HCT116 (cell line): ENCODE data around the gene FBXO34. TPM values are rescaled to one million over a fixed set of nuclear protein-coding genes. Genes with fewer than 3 reads are reported as not detected.

Source experiments
- ATAC-seq: fragments of 200-7000 bp; cut with Tn5 transposase; 2 replicates; pipeline ENCODE4 v1.9.1; 2020; ENCODE audit warnings: mild to moderate bottlenecking, moderate library complexity
- BruUV-seq: library from RNA; stranded (reverse); fragments of 400-500 nt; replicated peaks from 2 replicates; lab custom pipeline; 2021; lab: Mats Ljungman, UMichigan
- CTCF ChIA-PET: fragments of 300-600 bp; sonication (Branson Sonifier 250); formaldehyde crosslinking; loops from one replicate; lab custom pipeline; 2021; ENCODE audit warnings: antibody characterized with exemption; lab: Charles Lee
- POLR2A ChIA-PET: fragments of 300-600, 350-600 bp; sonication (Branson Sonifier 250); formaldehyde crosslinking; loops from one replicate; lab custom pipeline; 2021; ENCODE audit warnings: antibody characterized with exemption; lab: Charles Lee
- RAD21 ChIA-PET, 2 experiments: fragments of 300-600 bp; sonication (Branson Sonifier 250); formaldehyde crosslinking; loops; one replicate each; lab custom pipeline; 2023; ENCODE audit warnings: low total read pairs in 2 of 2; ENCODE audit not compliant: uncharacterized antibody in 2 of 2, unreplicated experiment in 2 of 2, low non-redundant PET in 1 of 2; lab: Charles Lee
- DNase-seq: peaks from one replicate; pipeline ENCODE4 v3.0.0-alpha.2; 2010; ENCODE audit warnings: low read depth, low spot score
- H2AFZ ChIP-seq: fragments of 200-600 bp; shearing (Covaris generic), sonication (generic); 2 replicates; pipeline ENCODE4 v1.6.1; 2017; ENCODE audit warnings: low read depth, mixed run types, mixed read lengths, antibody characterized with exemption, low read length; ENCODE audit not compliant: poor library complexity, severe bottlenecking
- H3K27ac ChIP-seq: 2 replicates; pipeline ENCODE4 v1.5.1; 2012; ENCODE audit warnings: low read depth, low read length
- H3K27me3 ChIP-seq: fragments of 200-600 bp; sonication (generic); 2 replicates; pipeline ENCODE4 v1.6.1; 2016; ENCODE audit warnings: mixed run types, low read length, mixed read lengths; ENCODE audit not compliant: insufficient read depth
- H3K36me3 ChIP-seq, 2 experiments: fragments of 200-500 bp in 1 of 2; fragments of 200-600 bp in 1 of 2; sonication (Bioruptor generic) in 1 of 2; sonication (generic) in 1 of 2; 2 replicates each; pipeline versions ENCODE4 v1.5.1 to v1.6.1; 2014 to 2016; ENCODE audit warnings: low read length in 2 of 2, inconsistent platforms in 1 of 2, mixed read lengths in 1 of 2, mixed run types in 1 of 2; ENCODE audit not compliant: insufficient read depth in 2 of 2, control insufficient read depth in 1 of 2
- H3K4me1 ChIP-seq, 2 experiments: fragments of 200-600 bp in 1 of 2; sonication (generic) in 1 of 2; 2 replicates each; pipeline versions ENCODE4 v1.5.1 to v1.6.1; 2012 to 2017; ENCODE audit warnings: low read length in 2 of 2, inconsistent platforms in 1 of 2, mild to moderate bottlenecking in 1 of 2, mixed read lengths in 1 of 2, mixed run types in 1 of 2, moderate library complexity in 1 of 2; ENCODE audit not compliant: insufficient read depth in 2 of 2, control insufficient read depth in 1 of 2
- H3K4me2 ChIP-seq: fragments of 200-600 bp; sonication (generic); 2 replicates; pipeline ENCODE4 v1.6.1; 2017; ENCODE audit warnings: mixed run types, low read length, mixed read lengths
- H3K4me3 ChIP-seq, 2 experiments: fragments of 200-600 bp in 1 of 2; sonication (generic) in 1 of 2; replicated peaks in 1 of 2; 2 replicates each; pipeline ENCODE4 v1.5.1; 2011 to 2016; ENCODE audit warnings: low read length in 2 of 2, control low read depth in 1 of 2, low read depth in 1 of 2, mild to moderate bottlenecking in 1 of 2, mixed read lengths in 1 of 2, mixed run types in 1 of 2
- H3K79me2 ChIP-seq: fragments of 200-600 bp; sonication (generic); 2 replicates; pipeline ENCODE4 v1.6.1; 2017; ENCODE audit warnings: mild to moderate bottlenecking, mixed run types, low read length, moderate library complexity, mixed read lengths; ENCODE audit not compliant: insufficient read depth
- H3K9ac ChIP-seq: fragments of 200-600 bp; sonication (generic); 2 replicates; pipeline ENCODE4 v1.6.1; 2016; ENCODE audit warnings: low read length, mixed read lengths
- H3K9me2 ChIP-seq: fragments of 200-600 bp; sonication (generic), shearing (Covaris generic); 2 replicates; pipeline ENCODE4 v1.6.1; 2017; ENCODE audit warnings: mixed run types, mild to moderate bottlenecking, moderate library complexity; ENCODE audit not compliant: insufficient read depth
- H3K9me3 ChIP-seq, 2 experiments: fragments of 200-500 bp in 1 of 2; fragments of 200-600 bp in 1 of 2; sonication (Bioruptor generic) in 1 of 2; sonication (generic) in 1 of 2; 2 replicates each; pipeline ENCODE4 v1.6.1; 2014 to 2017; ENCODE audit warnings: low read length in 2 of 2, mixed read lengths in 2 of 2, inconsistent platforms in 1 of 2, low read depth in 1 of 2, mild to moderate bottlenecking in 1 of 2, mixed run types in 1 of 2, moderate library complexity in 1 of 2; ENCODE audit not compliant: control insufficient read depth in 1 of 2, insufficient read depth in 1 of 2
- H4K20me1 ChIP-seq: fragments of 200-600 bp; sonication (generic), shearing (Covaris generic); 2 replicates; pipeline ENCODE4 v1.6.1; 2017; ENCODE audit warnings: mixed run types, mild to moderate bottlenecking, moderate library complexity; ENCODE audit not compliant: insufficient read depth
- CEBPB ChIP-seq: IDR thresholded peaks from 2 replicates; pipeline ENCODE4 v1.6.1; 2012; ENCODE audit warnings: low read depth
- CTCF ChIP-seq, 3 experiments: fragments of 200-600 bp in 1 of 3; sonication (generic) in 1 of 3; IDR thresholded peaks in 2 of 3; conservative IDR thresholded peaks in 1 of 3; 2 replicates each; pipeline ENCODE4 v1.5.1; 2012 to 2017; ENCODE audit warnings: low read depth in 2 of 3, low read length in 2 of 3, antibody characterized with exemption in 1 of 3, borderline replicate concordance in 1 of 3, control low read depth in 1 of 3, mild to moderate bottlenecking in 1 of 3, mixed read lengths in 1 of 3, mixed run types in 1 of 3, moderate library complexity in 1 of 3; ENCODE audit not compliant: insufficient read depth in 1 of 3
- REST ChIP-seq: IDR thresholded peaks from 2 replicates; pipeline ENCODE4 v1.6.1; 2012; ENCODE audit warnings: low read depth
- intact Hi-C: fragments of 100-400 bp; cut with micrococcal nuclease; formaldehyde crosslinking; loops from 2 replicates; pipeline ENCODE4 v1.10.0; 2022
- total RNA-seq: library from RNA; stranded (reverse); gene quantifications from one replicate; pipeline ENCODE4 v1.2.1, GENCODE V29; 2021; ENCODE audit not compliant: unreplicated experiment

Gene FBXO34
- total RNA-seq, 1 experiment from 2014 or later: 26.9 TPM

DNA sequence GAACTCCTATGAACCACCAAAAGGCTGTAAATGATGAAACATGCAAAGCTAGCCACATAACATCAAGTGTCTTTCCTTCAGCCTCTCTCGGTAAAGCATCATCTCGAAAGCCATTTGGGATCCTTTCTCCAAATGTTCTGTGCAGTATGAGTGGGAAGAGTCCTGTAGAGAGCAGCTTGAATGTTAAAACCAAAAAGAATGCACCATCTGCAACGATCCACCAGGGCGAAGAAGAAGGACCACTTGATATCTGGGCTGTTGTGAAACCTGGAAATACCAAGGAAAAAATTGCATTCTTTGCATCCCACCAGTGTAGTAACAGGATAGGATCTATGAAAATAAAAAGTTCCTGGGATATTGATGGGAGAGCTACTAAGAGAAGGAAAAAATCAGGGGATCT, 79.2 kb downstream of the FBXO34 start:
- ChIA-PET CTCF (no interaction called here), POLR2A (no interaction called here), RAD21 (no interaction called here)
- no peak for TF ChIP-seq CEBPB
- peak in 1 of 3 experiments; percentile 13; a peak in 1 of 6 replicates for TF ChIP-seq CTCF (IDR thresholded peaks at IDR 0.05 in 2 of 3, conservative IDR thresholded peaks at IDR 0.05 in 1 of 3; ENCODE audit: borderline replicate concordance in 1 of 3, insufficient read depth in 1 of 3, low read depth in 2 of 3, low read length in 2 of 3)
- TF ChIP-seq REST: no peak
- ATAC-seq (no peak), DNase-seq (no peak)
- H3K9ac ChIP-seq: no peak overlapping the region
- H3K9me3 ChIP-seq: no peaks in the 10 kb centered on the region
- no peak overlapping the region for H3K4me3 ChIP-seq
- peaks cover 0 to 11% of the 10 kb centered on the region in 2 experiments; a peak in 2 of 4 replicates for H3K4me1 ChIP-seq
- H4K20me1 ChIP-seq: no peaks in the 10 kb centered on the region
- H3K4me2 ChIP-seq: no peak overlapping the region
- peaks cover 23% of the 10 kb centered on the region; the same call in 1 of the 2 replicates for H3K79me2 ChIP-seq
- intact Hi-C loops: loop anchor here (10.0 kb wide), 1 partner anchor 266 kb away; no protein-coding TSS in a partner anchor
- H2AFZ ChIP-seq: no peak overlapping the region
- no peak overlapping the region for H3K27ac ChIP-seq
- no peaks in the 10 kb centered on the region for H3K9me2 ChIP-seq
- peaks cover 14 to 18% of the 10 kb centered on the region in 2 experiments; a peak in 3 of 4 replicates for H3K36me3 ChIP-seq
- no peaks in the 10 kb centered on the region for H3K27me3 ChIP-seq
- no TSS peak for BruUV-seq
